Endothelial cell of umbilical vein (primary cell): ENCODE data around the gene TNRC6C. TPM values are rescaled to one million over a fixed set of nuclear protein-coding genes. Genes with fewer than 3 reads are reported as not detected.

ENCODE experiments used
- BruUV-seq: library from RNA; stranded (reverse); fragments of 400-500 nt; replicated peaks from 2 replicates; lab custom pipeline; 2021; lab: Mats Ljungman, UMichigan
- CTCF ChIA-PET: fragments of 300-600, 350-600 bp; sonication (Branson Sonifier 250); formaldehyde crosslinking; loops from one replicate; lab custom pipeline; 2021; ENCODE audit warnings: antibody characterized with exemption, inconsistent platforms; lab: Charles Lee
- POLR2A ChIA-PET: fragments of 300-600, 350-600 bp; sonication (Branson Sonifier 250); formaldehyde crosslinking; loops from one replicate; lab custom pipeline; 2021; ENCODE audit warnings: antibody characterized with exemption, inconsistent platforms; lab: Charles Lee
- DNase-seq: peaks from one replicate; pipeline ENCODE4 v3.0.0-alpha.2; 2011; ENCODE audit warnings: low read depth, low spot score
- FAIRE-seq: peaks from 2 replicates; lab custom pipeline; 2011; peaks lifted over from hg19 to GRCh38; lab: Jason Lieb, UNC
- H2AFZ ChIP-seq: 2 replicates; pipeline ENCODE4 v1.6.0; 2012; ENCODE audit warnings: low read depth, low read length, control low read depth, inconsistent platforms
- H3K27ac ChIP-seq: 2 replicates; pipeline ENCODE4 v1.5.1; 2011; ENCODE audit warnings: low read depth, mild to moderate bottlenecking, control low read depth, low read length, moderate library complexity; ENCODE audit not compliant: insufficient read depth
- H3K27me3 ChIP-seq, 2 experiments: 2 replicates each; pipeline versions ENCODE4 v1.6.0 to v1.6.1; 2011; ENCODE audit warnings: low read length in 2 of 2, mixed read lengths in 1 of 2; ENCODE audit not compliant: control insufficient read depth in 2 of 2, insufficient read depth in 2 of 2
- H3K36me3 ChIP-seq, 2 experiments: 2 replicates in 1 of 2; 3 replicates in 1 of 2; pipeline ENCODE4 v1.5.1; 2011; ENCODE audit warnings: low read length in 2 of 2, mild to moderate bottlenecking in 1 of 2, moderate library complexity in 1 of 2; ENCODE audit not compliant: control insufficient read depth in 2 of 2, insufficient read depth in 2 of 2; ENCODE audit errors: extremely low read depth in 1 of 2
- H3K4me1 ChIP-seq: 3 replicates; pipeline ENCODE4 v1.5.1; 2011; ENCODE audit warnings: mild to moderate bottlenecking, low read length; ENCODE audit not compliant: control insufficient read depth, insufficient read depth; ENCODE audit errors: extremely low read depth
- H3K4me2 ChIP-seq: 2 replicates; pipeline ENCODE4 v1.6.1; 2011; ENCODE audit warnings: low read length, control low read depth, mixed read lengths; ENCODE audit not compliant: insufficient read depth
- H3K4me3 ChIP-seq, 3 experiments: fragments of 200-600 bp in 1 of 3; sonication (generic), shearing (Covaris generic) in 1 of 3; replicated peaks in 1 of 3; 2 replicates each; pipeline ENCODE4 v1.5.1; 2011 to 2016; ENCODE audit warnings: control low read depth in 3 of 3, low read length in 3 of 3, mild to moderate bottlenecking in 2 of 3, inconsistent platforms in 1 of 3, low read depth in 1 of 3, moderate library complexity in 1 of 3; ENCODE audit not compliant: insufficient read depth in 1 of 3
- H3K79me2 ChIP-seq: 2 replicates; pipeline ENCODE4 v1.6.0; 2012; ENCODE audit warnings: low read length, inconsistent platforms; ENCODE audit not compliant: control insufficient read depth, insufficient read depth
- H3K9ac ChIP-seq: replicated peaks from 2 replicates; pipeline ENCODE3; 2011; ENCODE audit warnings: low read length, control low read depth; ENCODE audit not compliant: insufficient read depth; ENCODE audit errors: extremely low read depth
- H3K9me1 ChIP-seq: replicated peaks from 3 replicates; pipeline ENCODE4 v1.6.0; 2011; ENCODE audit warnings: mild to moderate bottlenecking, low read length; ENCODE audit not compliant: control insufficient read depth, insufficient read depth; ENCODE audit errors: extremely low read depth
- H3K9me3 ChIP-seq: replicated peaks from 2 replicates; pipeline ENCODE4 v1.5.1; 2012; ENCODE audit warnings: low read length, inconsistent platforms; ENCODE audit not compliant: control insufficient read depth, insufficient read depth
- H4K20me1 ChIP-seq: replicated peaks from 2 replicates; pipeline ENCODE3; 2011; ENCODE audit warnings: mild to moderate bottlenecking, low read length; ENCODE audit not compliant: control insufficient read depth, insufficient read depth; ENCODE audit errors: extremely low read depth
- EZH2 ChIP-seq: IDR thresholded peaks from 2 replicates; pipeline ENCODE4 v1.6.1; 2012; ENCODE audit warnings: borderline replicate concordance, low read depth, mild to moderate bottlenecking, moderate library complexity, low read length, inconsistent platforms; ENCODE audit not compliant: severe bottlenecking
- FOS ChIP-seq: IDR thresholded peaks from 2 replicates; pipeline ENCODE4 v1.6.1; 2011; ENCODE audit warnings: mild to moderate bottlenecking, low read length, moderate library complexity, borderline replicate concordance; ENCODE audit not compliant: insufficient read depth
- GATA2 ChIP-seq: IDR thresholded peaks from 2 replicates; pipeline ENCODE4 v1.7.0; 2011; ENCODE audit warnings: low read depth, mild to moderate bottlenecking, moderate library complexity, mixed read lengths, low read length; ENCODE audit not compliant: insufficient read length, insufficient read depth
- JUN ChIP-seq: IDR thresholded peaks from 2 replicates; pipeline ENCODE4 v1.6.1; 2011; ENCODE audit warnings: borderline replicate concordance, low read depth; ENCODE audit not compliant: insufficient read length, insufficient read depth
- MYC ChIP-seq: IDR thresholded peaks from one replicate; pipeline ENCODE4 v1.6.1; 2011; ENCODE audit warnings: mild to moderate bottlenecking, low read depth, low read length
- POLR2A ChIP-seq: IDR thresholded peaks from 2 replicates; pipeline ENCODE4 v1.6.1; 2012; ENCODE audit warnings: low read depth, mild to moderate bottlenecking, control low read depth, low read length
- POLR2AphosphoS5 ChIP-seq: IDR thresholded peaks from 2 replicates; pipeline ENCODE4 v1.6.1; 2012; ENCODE audit warnings: low read depth, mild to moderate bottlenecking, control low read depth, low read length, moderate library complexity; ENCODE audit not compliant: insufficient read depth
- dilution Hi-C: fragments of 300-500 bp; cut with MboI; formaldehyde crosslinking; loops from one replicate; pipeline ENCODE4 v1.15.0; 2019; ENCODE audit warnings: low sequenced_read_pairs; ENCODE audit not compliant: extremely low pct_ligation_motif_present
- intact Hi-C: fragments of 100-400 bp; cut with micrococcal nuclease; formaldehyde crosslinking; loops from one replicate; pipeline ENCODE4 v1.10.0; 2022
- polyA plus RNA-seq, 4 experiments: library from polyadenylated mRNA; depleted of rRNA in 3 of 4; stranded (reverse) in 3 of 4; unstranded in 1 of 4; fragments of >200 nt; gene quantifications; 2 replicates each; pipeline versions ENCODE4 v1.2.1 to v1.2.3, GENCODE V29; 2011 to 2012; ENCODE audit warnings: missing spikeins in 1 of 4
- total RNA-seq: library from RNA; stranded (reverse); gene quantifications from 2 replicates; pipeline ENCODE4 v1.2.3, GENCODE V29; 2021
- TF ChIP-seq, protein P1 (sequence below), 2 donors: IDR thresholded peaks; 1 replicate in 1 of 2; 2 replicates in 1 of 2; pipeline ENCODE4 v1.5.1; 2011; ENCODE audit warnings: low read length in 2 of 2, mild to moderate bottlenecking in 2 of 2, moderate library complexity in 2 of 2, control low read depth in 1 of 2, inconsistent platforms in 1 of 2, low read depth in 1 of 2; ENCODE audit not compliant: insufficient read depth in 1 of 2; ENCODE audit errors: extremely low read depth in 1 of 2
- TF ChIP-seq, protein P2 (sequence below): IDR thresholded peaks from 2 replicates; pipeline ENCODE4 v1.6.1; 2011; ENCODE audit not compliant: insufficient read depth, insufficient read length

The TNRC6C gene
- total and polyA plus RNA-seq, 2 donors (not counting 3 experiments of a cell fraction or from before 2014, with no cell fraction given) = 2.1 to 17.5 TPM

DNA sequence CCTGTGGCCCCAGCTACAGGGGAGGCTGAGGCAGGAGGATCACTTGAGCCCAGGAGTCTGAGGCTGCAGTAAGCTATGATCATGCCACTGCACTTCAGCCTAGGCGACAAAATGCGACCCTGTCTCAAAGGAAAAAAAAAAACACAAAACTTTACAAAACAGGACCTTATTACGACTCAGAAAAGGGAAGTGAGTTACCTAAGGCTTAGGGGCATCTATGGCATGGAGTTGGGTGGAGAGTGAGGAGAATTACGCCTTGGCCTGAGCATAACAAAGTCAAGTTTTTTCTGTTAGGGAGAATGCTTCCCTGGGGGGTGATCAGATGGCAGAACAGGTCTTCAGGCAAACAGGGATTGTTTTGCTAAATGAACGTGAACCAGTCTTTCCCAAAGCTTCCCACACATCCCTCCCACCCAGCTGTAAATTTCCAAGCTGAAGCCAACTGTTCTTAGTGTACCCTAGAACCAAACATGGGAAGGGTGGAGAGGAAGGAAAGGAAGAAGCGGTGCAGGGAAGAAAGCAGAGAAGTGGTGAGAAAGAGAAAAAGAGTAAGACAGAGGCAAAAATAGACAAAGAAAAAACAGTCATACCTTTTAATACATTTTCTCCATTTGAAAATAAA lies 24.6 kb upstream of the TNRC6C start:
- BruUV-seq = no TSS peak
- Histone ChIP-seq H3K79me2 (no peaks in the 10 kb centered on the region), H3K9me3 (no peaks in the 10 kb centered on the region), H4K20me1 (no peaks in the 10 kb centered on the region), H3K4me3 (no peak overlapping the region), H3K36me3 (no peaks in the 10 kb centered on the region), H3K27me3 (peaks cover 7 to 9% of the 10 kb centered on the region in 2 experiments), H2AFZ (no peak overlapping the region), H3K4me2 (no peak overlapping the region), H3K9ac (no peak overlapping the region), H3K9me1 (no peaks in the 10 kb centered on the region), H3K4me1 (no peaks in the 10 kb centered on the region), H3K27ac (no peak overlapping the region)
- intact Hi-C loops = no loop called here
- FAIRE-seq (no peak), DNase-seq (no peak)
- TF ChIP-seq MYC (no peak), POLR2A (no peak), GATA2 (no peak), FOS (no peak), JUN (no peak), POLR2AphosphoS5 (no peak), EZH2 (no peak)
- TF ChIP-seq, protein P1, sequence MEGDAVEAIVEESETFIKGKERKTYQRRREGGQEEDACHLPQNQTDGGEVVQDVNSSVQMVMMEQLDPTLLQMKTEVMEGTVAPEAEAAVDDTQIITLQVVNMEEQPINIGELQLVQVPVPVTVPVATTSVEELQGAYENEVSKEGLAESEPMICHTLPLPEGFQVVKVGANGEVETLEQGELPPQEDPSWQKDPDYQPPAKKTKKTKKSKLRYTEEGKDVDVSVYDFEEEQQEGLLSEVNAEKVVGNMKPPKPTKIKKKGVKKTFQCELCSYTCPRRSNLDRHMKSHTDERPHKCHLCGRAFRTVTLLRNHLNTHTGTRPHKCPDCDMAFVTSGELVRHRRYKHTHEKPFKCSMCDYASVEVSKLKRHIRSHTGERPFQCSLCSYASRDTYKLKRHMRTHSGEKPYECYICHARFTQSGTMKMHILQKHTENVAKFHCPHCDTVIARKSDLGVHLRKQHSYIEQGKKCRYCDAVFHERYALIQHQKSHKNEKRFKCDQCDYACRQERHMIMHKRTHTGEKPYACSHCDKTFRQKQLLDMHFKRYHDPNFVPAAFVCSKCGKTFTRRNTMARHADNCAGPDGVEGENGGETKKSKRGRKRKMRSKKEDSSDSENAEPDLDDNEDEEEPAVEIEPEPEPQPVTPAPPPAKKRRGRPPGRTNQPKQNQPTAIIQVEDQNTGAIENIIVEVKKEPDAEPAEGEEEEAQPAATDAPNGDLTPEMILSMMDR (IDR thresholded peaks at IDR 0.05; ENCODE audit: extremely low read depth in 1 of 2, insufficient read depth in 1 of 2, low read depth in 1 of 2, low read length in 2 of 2) = no peak
- TF ChIP-seq, protein P2, sequence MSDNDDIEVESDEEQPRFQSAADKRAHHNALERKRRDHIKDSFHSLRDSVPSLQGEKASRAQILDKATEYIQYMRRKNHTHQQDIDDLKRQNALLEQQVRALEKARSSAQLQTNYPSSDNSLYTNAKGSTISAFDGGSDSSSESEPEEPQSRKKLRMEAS = no peak
- POLR2A ChIA-PET = no interaction called here
- dilution Hi-C loops = no loop called here
- CTCF ChIA-PET = no interaction called here
